ENCODE measurements around the gene CDC14C.

DNA sequence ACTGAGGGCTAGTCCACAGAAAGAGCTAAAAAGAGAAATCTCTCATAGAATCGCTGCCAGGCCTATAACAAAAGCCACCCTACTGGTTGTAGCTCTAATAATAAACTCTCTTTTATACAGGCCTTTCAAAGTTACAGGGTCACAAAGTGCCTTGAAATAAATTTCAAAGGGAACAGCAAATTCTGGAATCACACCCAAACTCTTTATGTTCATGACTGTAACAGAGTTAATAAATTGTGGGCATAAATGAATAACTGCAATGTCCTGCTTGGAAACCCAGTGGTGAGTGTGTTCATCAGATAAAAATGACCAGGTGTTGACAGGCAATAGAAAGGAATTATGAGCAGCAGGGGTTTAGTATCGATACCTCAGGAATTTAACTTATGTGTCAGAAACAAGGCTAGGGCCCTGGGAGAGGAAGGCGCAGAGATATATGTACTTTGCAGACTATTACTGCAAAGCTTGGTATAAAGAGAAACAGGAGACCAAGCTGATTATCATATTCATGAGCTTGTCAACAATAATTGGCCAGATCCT lies 9.3 kb downstream of the CDC14C start:
- TF ChIP-seq POLR2A (IDR thresholded peaks at IDR 0.05) = no peak
- no peak for TF ChIP-seq CTCF (IDR thresholded peaks at IDR 0.05 in 8 of 11, conservative IDR thresholded peaks at IDR 0.05 in 3 of 11)
